NCI-H1436 treated with DMSO at 0.1 percent for 48 hours (cell line): ENCODE data around the gene FHL5.
"Not testable (repeated sequence)": the region's sequence is repeated elsewhere in the genome, so short reads cannot be mapped to it uniquely, and the experiment has no call there.

Experiments
- DNase-seq: peaks from one replicate; lab custom pipeline; 2025; lab: John Stamatoyannopoulos, UW

FHL5 gene, protein sequence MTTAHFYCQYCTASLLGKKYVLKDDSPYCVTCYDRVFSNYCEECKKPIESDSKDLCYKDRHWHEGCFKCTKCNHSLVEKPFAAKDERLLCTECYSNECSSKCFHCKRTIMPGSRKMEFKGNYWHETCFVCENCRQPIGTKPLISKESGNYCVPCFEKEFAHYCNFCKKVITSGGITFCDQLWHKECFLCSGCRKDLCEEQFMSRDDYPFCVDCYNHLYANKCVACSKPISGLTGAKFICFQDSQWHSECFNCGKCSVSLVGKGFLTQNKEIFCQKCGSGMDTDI

DNA sequence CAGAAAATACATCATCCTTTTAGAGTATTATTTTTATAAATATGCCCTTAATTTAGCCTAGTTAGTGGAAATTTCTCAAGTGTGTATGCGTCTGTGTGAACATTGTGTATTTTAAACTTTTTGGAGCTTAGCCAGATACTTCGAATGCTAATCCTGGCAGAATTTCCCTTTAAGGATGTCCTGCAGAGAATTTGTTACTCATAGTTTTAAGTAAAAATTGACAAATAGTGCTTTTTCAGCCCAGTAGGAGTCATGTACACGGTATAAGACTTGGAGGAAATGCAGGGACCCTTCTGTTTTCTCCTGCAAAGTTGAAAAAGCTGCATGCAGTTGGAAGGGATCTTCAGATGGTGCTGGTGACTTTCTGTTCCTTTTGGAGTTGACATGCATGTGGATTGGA, at the start of gene FHL5:
Gene FHL5, plus strand, starts transcription at position 243 of the 400 bp plus-strand sequence. CDS start 40,486 bp downstream, outside the sequence.
- DNase-seq, result no peak

DNA sequence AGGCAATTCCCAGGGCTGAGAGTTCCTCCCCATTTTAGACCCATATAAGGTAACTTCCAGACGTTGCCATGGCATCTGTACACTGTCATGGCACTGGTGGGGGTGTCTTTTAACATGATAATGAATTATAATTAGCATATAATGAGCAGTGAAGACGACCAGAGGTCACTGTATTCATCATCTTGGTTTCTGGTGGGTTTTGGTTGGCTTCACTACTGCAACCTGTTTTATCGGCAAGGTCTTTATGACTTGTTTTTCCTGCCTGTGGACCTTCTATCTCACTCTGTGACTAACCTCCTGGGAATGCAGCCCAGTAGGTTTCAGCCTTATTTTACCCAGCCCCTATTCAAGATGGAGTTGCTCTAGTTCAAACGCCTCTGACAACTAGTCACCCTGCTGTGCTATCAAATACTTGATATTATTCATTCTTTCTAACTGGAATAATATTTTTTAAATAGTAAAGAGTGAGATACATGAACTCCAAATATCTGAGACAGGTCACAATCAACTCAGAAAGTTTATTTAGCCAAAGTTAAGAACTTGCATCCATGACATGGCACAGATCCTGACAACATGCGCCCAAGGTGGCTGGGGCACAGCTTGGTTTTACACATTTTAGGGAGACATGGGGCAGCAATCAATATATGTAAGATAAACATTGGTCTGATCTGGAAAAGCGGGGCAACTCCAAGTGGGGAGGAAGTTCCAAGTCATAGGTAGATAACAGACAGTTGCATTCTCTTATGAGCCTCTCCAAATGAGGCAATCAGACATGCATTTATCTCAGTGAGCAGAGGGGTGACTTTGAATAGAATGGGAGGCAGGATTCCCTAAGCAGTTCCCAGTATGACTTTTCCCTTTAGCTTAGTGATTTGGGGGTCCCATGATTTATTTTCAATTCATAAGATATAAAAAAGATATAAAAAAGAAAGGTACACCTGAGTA, 42.5 kb upstream of the FHL5 start:
- no peak for DNase-seq

DNA sequence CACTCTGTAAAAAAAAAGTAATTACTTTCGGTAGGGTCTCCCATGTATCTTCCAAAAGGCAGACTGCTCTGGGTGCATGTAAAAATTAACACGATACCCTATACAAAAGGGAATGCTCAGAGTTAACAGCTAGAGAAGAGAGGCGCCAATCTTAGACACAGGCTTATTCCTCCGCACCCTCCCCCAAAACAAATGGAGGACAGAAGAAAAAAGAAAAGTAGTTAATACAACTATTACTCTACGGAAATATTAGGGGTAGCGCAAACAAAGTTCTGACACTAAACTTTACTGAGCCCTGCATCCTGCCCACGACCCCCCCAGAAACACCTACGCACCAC, 41.7 kb upstream of the FHL5 start:
- no peak for DNase-seq

DNA sequence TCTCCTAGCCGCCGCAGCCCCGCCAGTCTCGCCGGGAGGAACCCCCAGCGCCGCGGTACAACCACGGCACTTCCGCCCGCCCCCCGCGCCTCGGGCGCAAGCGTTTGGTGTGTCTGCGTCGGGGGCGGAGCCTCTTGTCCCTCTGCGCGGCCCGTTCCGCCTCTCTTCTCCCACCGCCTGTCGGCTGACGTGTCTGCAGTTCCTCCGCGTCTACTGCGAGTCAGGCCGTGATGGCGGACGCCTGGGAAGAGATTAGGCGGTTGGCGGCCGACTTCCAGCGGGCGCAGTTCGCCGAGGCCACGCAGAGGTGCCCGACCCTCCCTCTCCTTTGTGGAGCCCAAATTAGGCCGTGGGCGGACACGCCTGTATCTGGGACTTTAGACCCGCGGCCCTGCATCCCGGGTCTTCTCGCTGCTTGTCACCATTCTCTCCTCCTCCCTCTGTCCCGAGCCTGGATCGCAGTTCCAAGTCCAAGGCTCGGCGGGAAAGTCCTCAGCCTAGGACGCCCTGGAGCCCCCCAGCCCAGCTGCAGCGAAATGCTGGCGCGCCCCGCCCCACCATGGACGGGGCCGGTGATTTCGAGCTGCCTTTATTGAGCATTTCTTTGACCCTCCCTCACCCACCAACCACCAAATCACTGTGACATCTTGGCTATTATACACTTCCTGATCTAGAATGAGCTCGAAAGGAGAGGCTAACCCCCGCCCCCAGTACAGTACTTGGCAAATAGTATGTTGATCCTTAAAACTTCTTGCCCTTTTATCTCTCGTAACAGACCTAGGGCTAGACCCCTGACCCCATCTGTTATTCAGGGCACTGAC, 41.1 kb upstream of the FHL5 start, which contains the start of gene UFL1:
Gene UFL1, plus strand, starts transcription at position 163 of the 821 bp plus-strand sequence. Its CDS starts 68 bp downstream, at position 231.
- DNase-seq, result peak; percentile 73

GRCh38 chr6:96522465-96523009, 40.4 kb upstream of the FHL5 start:
- DNase-seq, result no peak

DNA sequence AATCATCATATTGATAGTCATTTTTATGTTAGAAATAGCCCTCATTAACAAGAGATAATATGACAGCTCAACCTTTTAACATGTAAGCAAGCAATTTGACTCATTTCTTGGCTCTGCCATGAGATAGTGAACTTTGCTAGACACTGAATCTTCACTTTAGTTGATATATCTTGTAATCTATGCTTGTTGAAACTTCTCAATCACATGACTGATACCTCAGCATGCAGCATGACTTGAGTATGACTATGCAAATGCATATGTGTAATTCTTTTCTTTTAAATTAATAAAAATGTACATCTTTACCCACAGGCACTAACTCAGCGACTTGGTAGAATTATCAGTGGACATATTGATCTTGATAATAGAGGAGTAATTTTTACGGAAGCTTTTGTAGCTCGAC, 34.7 kb upstream of the FHL5 start:
- DNase-seq, result no peak

GRCh38 chr6:96532399-96532798, 30.5 kb upstream of the FHL5 start:
- no peak for DNase-seq

DNA sequence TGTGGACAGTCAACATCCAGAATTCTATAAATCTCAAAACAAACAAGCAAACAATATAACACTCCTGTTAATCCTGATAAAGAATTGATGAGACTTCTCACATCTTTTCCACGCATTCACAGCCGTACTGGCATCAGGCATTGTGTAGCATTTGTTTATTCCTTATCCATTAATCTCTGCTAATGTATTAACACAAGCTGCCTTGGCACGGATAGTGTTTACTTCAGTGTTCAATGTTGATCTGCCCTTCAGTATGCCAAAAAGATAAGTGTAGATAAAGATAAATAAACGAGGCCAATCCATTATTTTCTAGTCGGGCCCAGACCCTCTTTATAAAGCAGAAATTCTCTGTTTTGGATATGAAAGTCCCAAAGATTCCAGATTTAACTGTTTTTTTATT, 25.2 kb upstream of the FHL5 start:
- DNase-seq, result no peak

DNA sequence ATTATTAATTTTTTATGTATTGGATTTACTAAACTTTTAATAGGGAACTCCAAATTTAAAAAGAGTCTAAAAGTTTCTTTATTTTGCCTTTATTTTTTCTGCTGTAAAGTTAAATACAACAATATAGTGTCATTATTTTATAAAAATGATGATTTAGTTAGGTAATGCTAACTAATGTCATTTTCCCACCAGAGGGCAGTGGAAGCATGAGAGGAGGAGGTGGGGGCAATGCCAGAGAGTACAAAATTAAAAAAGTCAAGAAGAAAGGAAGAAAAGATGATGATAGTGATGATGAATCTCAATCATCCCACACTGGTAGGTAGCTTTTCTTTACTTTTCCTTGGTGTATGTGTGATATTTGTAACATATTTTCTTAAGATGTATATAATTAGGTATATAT, 20.2 kb upstream of the FHL5 start:
- DNase-seq, result peak; percentile 4

DNA sequence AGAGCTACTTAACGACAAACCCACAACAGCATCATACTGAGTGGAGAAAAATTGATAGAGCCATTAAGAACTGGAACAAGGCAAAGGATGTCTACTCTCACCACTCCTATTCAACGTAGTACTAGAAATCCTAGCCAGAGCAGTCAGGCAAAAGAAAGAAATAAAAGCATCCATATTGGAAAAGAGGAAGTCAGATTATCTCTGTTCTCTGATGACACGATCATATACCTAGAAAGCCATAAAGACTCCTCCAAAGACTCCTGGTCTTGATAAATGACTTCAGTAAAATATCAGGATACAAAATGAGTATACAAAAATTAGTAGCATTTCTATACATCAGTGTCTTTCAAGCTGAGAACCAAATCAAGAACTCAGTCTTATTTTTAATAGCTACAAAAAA, 17.0 kb upstream of the FHL5 start:
- no peak for DNase-seq

DNA sequence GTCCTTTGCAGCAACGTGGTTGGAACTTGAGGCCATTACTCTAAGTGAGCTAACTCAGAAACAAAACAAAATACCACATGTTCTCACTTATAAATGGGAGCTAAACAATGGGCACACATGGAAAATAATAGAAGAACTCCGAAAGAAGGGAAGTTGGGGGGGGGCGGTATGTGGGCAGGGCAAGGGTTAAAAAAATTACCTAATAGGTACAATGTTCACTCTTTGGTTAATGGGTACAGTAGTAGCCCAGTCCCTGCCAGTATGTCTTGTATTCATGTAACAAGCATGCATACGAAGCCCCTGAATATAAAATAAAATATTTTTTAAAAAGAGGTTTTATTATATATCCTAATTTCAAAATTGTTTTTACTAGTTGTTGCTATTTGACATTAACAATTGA, 15.3 kb upstream of the FHL5 start:
- DNase-seq, result no peak

GRCh38 chr6:96554558-96554957, 8.4 kb upstream of the FHL5 start:
- no peak for DNase-seq

DNA sequence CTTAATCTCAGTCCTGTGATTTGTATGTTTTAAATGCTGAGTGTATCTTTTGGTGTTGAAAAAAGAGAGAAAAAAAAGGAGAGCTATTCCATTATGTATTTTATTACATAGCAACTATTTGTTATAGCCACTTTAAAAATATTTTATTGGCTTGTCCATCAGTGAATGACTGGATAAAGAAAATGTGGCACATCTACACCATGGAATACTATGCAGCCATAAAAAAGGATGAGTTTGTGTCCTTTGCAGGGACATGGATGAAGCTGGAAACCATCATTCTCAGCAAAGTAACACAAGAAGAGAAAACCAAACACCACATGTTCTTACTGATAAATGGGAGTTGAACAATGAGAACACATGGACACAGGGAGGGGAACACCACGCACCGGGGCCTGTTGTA, 3.2 kb upstream of the FHL5 start:
- not testable (repeated sequence) for DNase-seq

DNA sequence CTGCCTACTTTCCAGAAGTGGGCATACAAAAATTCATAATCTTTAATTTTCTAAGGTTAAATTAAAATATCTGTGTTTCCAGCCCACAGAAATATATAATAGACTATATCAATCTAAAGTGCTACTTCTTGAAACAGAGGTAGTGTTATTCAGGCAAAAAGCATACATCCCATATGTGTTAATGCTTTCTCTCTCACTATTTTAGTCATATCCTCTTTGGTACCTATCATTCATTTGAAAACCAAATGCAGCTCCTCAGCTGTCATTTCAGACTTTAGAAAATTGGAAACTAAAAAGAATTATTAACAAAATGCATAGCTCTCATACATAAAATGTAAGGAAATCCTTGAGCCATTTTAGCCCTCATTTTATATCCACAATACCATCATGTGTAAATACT, 925 bp downstream of the FHL5 start:
- no peak for DNase-seq

- no peak for DNase-seq
Measured at GRCh38 chr6:96570053-96570452, 7.1 kb downstream of the FHL5 start.

- no peak for DNase-seq
Measured at GRCh38 chr6:96571551-96571950, 8.6 kb downstream of the FHL5 start.

DNA sequence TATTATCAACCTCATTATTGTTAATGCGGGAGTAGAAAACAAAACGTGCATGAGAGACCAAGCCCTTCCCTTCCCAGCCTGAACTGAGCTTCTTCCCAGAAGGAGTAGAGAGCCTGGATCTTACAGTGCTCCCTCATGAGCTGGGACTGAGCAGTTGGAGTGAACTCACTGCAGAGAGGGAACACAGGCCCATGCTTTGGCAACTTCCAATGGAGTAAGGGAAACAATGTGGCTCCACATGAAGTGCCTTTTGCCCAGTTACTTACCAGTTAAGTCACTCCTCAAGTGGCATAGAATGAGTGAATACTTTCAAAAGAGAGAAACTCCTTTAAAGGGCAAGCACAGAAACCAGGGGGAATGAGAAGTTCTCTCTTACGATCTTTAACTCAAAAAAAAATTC, 12.4 kb downstream of the FHL5 start:
- DNase-seq, result no peak

DNA sequence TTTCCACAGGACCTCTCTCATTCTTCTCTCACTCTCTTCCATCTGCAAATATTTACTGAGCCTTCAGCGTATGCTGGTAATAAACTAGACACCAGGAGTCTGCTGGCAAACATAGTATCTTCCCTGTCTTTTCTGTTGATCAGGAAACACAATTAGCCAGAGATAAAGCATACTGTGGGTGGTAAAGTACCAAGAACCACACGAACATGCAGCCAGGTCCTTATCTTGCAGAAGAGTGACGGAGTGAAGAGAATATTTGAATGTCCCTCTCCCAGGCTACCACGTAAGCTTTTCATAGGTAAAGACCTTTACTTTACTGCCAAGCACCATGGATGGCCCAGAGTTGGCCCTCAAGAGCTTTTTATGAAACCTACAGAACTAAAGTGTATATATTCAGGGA, 13.3 kb downstream of the FHL5 start:
- DNase-seq, result no peak

- no peak for DNase-seq
Measured at GRCh38 chr6:96582021-96582420, 19.1 kb downstream of the FHL5 start.

GRCh38 chr6:96582436-96582835, 19.5 kb downstream of the FHL5 start:
- DNase-seq, result no peak

GRCh38 chr6:96604420-96604819, 41.5 kb downstream of the FHL5 start:
- peak; percentile 88 for DNase-seq

- no peak for DNase-seq
Measured at GRCh38 chr6:96608074-96608473, 45.1 kb downstream of the FHL5 start.
